Measurements from ENCODE around the gene DBH. TPM values are rescaled to one million over a fixed set of nuclear protein-coding genes. Genes with fewer than 3 reads are reported as not detected.

The DBH gene
- total RNA-seq, 3 donors from 2014 or later (not counting 1 experiment from before 2014, with no cell fraction given) = not detected

GRCh38 chr9:133686642-133687575 is 50.7 kb downstream of the DBH start:
- H3K4me3 Mint-ChIP-seq = no peak overlapping the region
- Histone ChIP-seq H3K27ac (ENCODE audit: low read length) (no peak overlapping the region), H3K4me3 (ENCODE audit: low read length) (no peak overlapping the region), H3K4me1 (ENCODE audit: control insufficient read depth, insufficient read depth, low read length) (peaks cover 24% of the 10 kb centered on the region), H3K9me3 (ENCODE audit: control insufficient read depth, insufficient read depth, low read length) (no peaks in the 10 kb centered on the region), H3K27me3 (ENCODE audit: control insufficient read depth, insufficient read depth, low read length) (no peaks in the 10 kb centered on the region), H3K36me3 (ENCODE audit: control insufficient read depth, insufficient read depth, low read length) (no peaks in the 10 kb centered on the region)
- no peaks in the 10 kb centered on the region for H3K9me3 Mint-ChIP-seq
- no peaks in the 10 kb centered on the region for H3K36me3 Mint-ChIP-seq
- H3K27ac Mint-ChIP-seq = no peak overlapping the region
- H3K27me3 Mint-ChIP-seq (ENCODE audit: low read depth in 2 of 2) = no peaks in the 10 kb centered on the region
- 90% methylated on average over 24 of the region's 24 CpGs for WGBS (ENCODE audit: insufficient coverage)
- TF ChIP-seq CTCF (IDR thresholded peaks at IDR 0.05) = no peak
- ATAC-seq (no peak), DNase-seq (no peak)
- intact Hi-C loops (cut with micrococcal nuclease) = no loop called here
- H3K4me1 Mint-ChIP-seq = no peaks in the 10 kb centered on the region

GRCh38 chr9:133687856-133688761 is 51.9 kb downstream of the DBH start:
- ATAC-seq (no peak), DNase-seq (no peak)
- H3K27me3 Mint-ChIP-seq (ENCODE audit: low read depth in 2 of 2) = no peaks in the 10 kb centered on the region
- no peak overlapping the region for H3K4me3 Mint-ChIP-seq
- intact Hi-C loops (cut with micrococcal nuclease) = no loop called here
- no peaks in the 10 kb centered on the region for H3K9me3 Mint-ChIP-seq
- H3K36me3 Mint-ChIP-seq = no peaks in the 10 kb centered on the region
- H3K9me3 ChIP-seq (ENCODE audit: control insufficient read depth, insufficient read depth, low read length) = no peaks in the 10 kb centered on the region
- H3K27ac ChIP-seq (ENCODE audit: low read length) = no peak overlapping the region
- WGBS (ENCODE audit: insufficient coverage) = 90% methylated on average over 34 of the region's 34 CpGs
- TF ChIP-seq CTCF (IDR thresholded peaks at IDR 0.05) = no peak
- no peak overlapping the region for H3K4me3 ChIP-seq (ENCODE audit: low read length)
- H3K27ac Mint-ChIP-seq = no peak overlapping the region
- H3K36me3 ChIP-seq (ENCODE audit: control insufficient read depth, insufficient read depth, low read length) = no peaks in the 10 kb centered on the region
- H3K4me1 ChIP-seq (ENCODE audit: control insufficient read depth, insufficient read depth, low read length) = peaks cover 15% of the 10 kb centered on the region
- no peaks in the 10 kb centered on the region for H3K4me1 Mint-ChIP-seq
- H3K27me3 ChIP-seq (ENCODE audit: control insufficient read depth, insufficient read depth, low read length) = no peaks in the 10 kb centered on the region

- Mint-ChIP-seq H3K9me3 (no peaks in the 10 kb centered on the region), H3K27ac (no peak overlapping the region), H3K36me3 (no peaks in the 10 kb centered on the region), H3K4me3 (no peak overlapping the region), H3K27me3 (ENCODE audit: low read depth in 2 of 2) (no peaks in the 10 kb centered on the region), H3K4me1 (no peaks in the 10 kb centered on the region)
- intact Hi-C loops (cut with micrococcal nuclease) = no loop called here
- no peak for TF ChIP-seq CTCF (IDR thresholded peaks at IDR 0.05)
- H3K27me3 ChIP-seq (ENCODE audit: control insufficient read depth, insufficient read depth, low read length) = no peaks in the 10 kb centered on the region
- DNase-seq = no peak
- H3K4me1 ChIP-seq (ENCODE audit: control insufficient read depth, insufficient read depth, low read length) = peaks cover 5% of the 10 kb centered on the region
- H3K9me3 ChIP-seq (ENCODE audit: control insufficient read depth, insufficient read depth, low read length) = no peaks in the 10 kb centered on the region
- no peak overlapping the region for H3K27ac ChIP-seq (ENCODE audit: low read length)
- 89% methylated on average over 10 of the region's 10 CpGs for WGBS (ENCODE audit: insufficient coverage)
- no peaks in the 10 kb centered on the region for H3K36me3 ChIP-seq (ENCODE audit: control insufficient read depth, insufficient read depth, low read length)
- no peak overlapping the region for H3K4me3 ChIP-seq (ENCODE audit: low read length)
- ATAC-seq = no peak
Observed at GRCh38 chr9:133689151-133689763, 53.1 kb downstream of the DBH start.

Data from natural killer cell (primary cell).